Transverse colon (tissue), 4 donors: ENCODE results near the gene NAT10. TPM values are rescaled to one million over a fixed set of nuclear protein-coding genes. Genes with fewer than 3 reads are reported as not detected.

Source experiments
- DNase-seq: peaks from one replicate; pipeline ENCODE4 v3.0.0-alpha.2; 2019
- H3K27ac ChIP-seq, 4 donors: fragments of 200-600 bp; sonication (generic); 2 replicates each; pipeline ENCODE4 v1.5.1; 2016 to 2018; ENCODE audit warnings: inconsistent platforms in 4 of 4
- H3K27me3 ChIP-seq: fragments of 200-600 bp; sonication (generic); 2 replicates; pipeline ENCODE4 v1.5.1; 2017; ENCODE audit warnings: inconsistent platforms
- H3K36me3 ChIP-seq, 4 donors: fragments of 200-600 bp; sonication (generic); 2 replicates each; pipeline ENCODE4 v1.5.1; 2017 to 2019; ENCODE audit warnings: inconsistent platforms in 4 of 4
- H3K4me1 ChIP-seq, 4 donors: fragments of 200-600 bp; sonication (generic); 2 replicates each; pipeline ENCODE4 v1.5.1; 2017 to 2020; ENCODE audit warnings: inconsistent platforms in 4 of 4
- H3K4me3 ChIP-seq, 4 donors: fragments of 200-600 bp; sonication (generic); 1 replicate in 1 of 4; 2 replicates in 3 of 4; pipeline versions ENCODE4 v1.5.1 to v1.6.1; 2017 to 2019; ENCODE audit warnings: inconsistent platforms in 4 of 4
- H3K9me3 ChIP-seq, 2 donors: fragments of 200-600 bp; sonication (generic); 2 replicates each; pipeline ENCODE4 v1.5.1; 2017 to 2019; ENCODE audit warnings: inconsistent platforms in 2 of 2
- CTCF ChIP-seq, 5 experiments: fragments of 200-600 bp in 3 of 5; fragments of 450-650 bp in 2 of 5; sonication (generic) in 3 of 5; IDR thresholded peaks; 1 replicate in 2 of 5; 2 replicates in 3 of 5; pipeline ENCODE4 v1.5.1; 2016 to 2017; ENCODE audit warnings: antibody characterized with exemption in 5 of 5, inconsistent platforms in 3 of 5, mild to moderate bottlenecking in 2 of 5, moderate library complexity in 1 of 5
- EP300 ChIP-seq: sonication (generic); formaldehyde crosslinking; IDR thresholded peaks from one replicate; pipeline ENCODE4 v1.6.1; 2017; ENCODE audit warnings: antibody characterized with exemption, low read depth
- POLR2A ChIP-seq: fragments of 450-650 bp; IDR thresholded peaks from one replicate; pipeline ENCODE4 v1.6.1; 2016; ENCODE audit warnings: antibody characterized with exemption, mild to moderate bottlenecking, moderate library complexity
- POLR2AphosphoS5 ChIP-seq, 3 donors: sonication (generic); formaldehyde crosslinking; IDR thresholded peaks; one replicate each; pipeline ENCODE4 v1.6.1; 2016; ENCODE audit warnings: antibody characterized with exemption in 3 of 3
- WGBS, 2 donors: methylation state at CpG; one replicate each; pipeline ENCODE4 v1.1.5; 2018; ENCODE audit warnings: low coverage in 1 of 2; 5-methylcytosine and 5-hydroxymethylcytosine counted together
- in situ Hi-C, 4 donors: fragments of 200-750 bp; cut with MboI; loops; one replicate each; pipeline versions ENCODE4 v1.15.0 to v1.15.1; 2017; ENCODE audit warnings: low sequenced_read_pairs in 3 of 4, low pct_ligation_motif_present in 1 of 4, low pct_unique_long_range_greater_than_20kb in 1 of 4
- intact Hi-C: fragments of 100-400 bp; cut with DNase I; formaldehyde crosslinking; loops from one replicate; pipeline ENCODE4 v1.15.1; 2023; ENCODE audit warnings: low total_unique reads
- total RNA-seq, 4 donors: library from RNA; depleted of rRNA; stranded (reverse); fragments of >200 nt; gene quantifications; one replicate each; pipeline ENCODE4 v1.1.0, GENCODE V29; 2016

The NAT10 gene
- total RNA-seq, 4 donors from 2014 or later: 16.0 to 40.6 (median 26.9) TPM

- H3K27me3 ChIP-seq: no peaks in the 10 kb centered on the region
- 91 to 94% methylated on average over 2 to 6 of the region's 6 CpGs for WGBS, 2 donors
- H3K27ac ChIP-seq: no peak overlapping the region
- intact Hi-C loops: no loop called here
- peaks cover 1 to 7% (median 2%) of the 10 kb centered on the region in 4 donors for H3K4me1 ChIP-seq
- TF ChIP-seq CTCF (IDR thresholded peaks at IDR 0.05) (no peak), POLR2AphosphoS5 (IDR thresholded peaks at IDR 0.05) (no peak), POLR2A (no peak), EP300 (no peak)
- H3K36me3 ChIP-seq: peaks cover 0 to 68% (median 29%) of the 10 kb centered on the region in 4 donors
- in situ Hi-C loops: no loop called here
- DNase-seq: no peak
- no peak overlapping the region for H3K4me3 ChIP-seq
- no peaks in the 10 kb centered on the region for H3K9me3 ChIP-seq
Measured at GRCh38 chr11:34111722-34112270, 6.4 kb downstream of the NAT10 start.

- WGBS, 2 donors: 93 to 100% methylated on average over 1 to 2 of the region's 2 CpGs
- in situ Hi-C loops: no loop called here
- no peaks in the 10 kb centered on the region for H3K27me3 ChIP-seq
- H3K4me1 ChIP-seq: no peaks in the 10 kb centered on the region
- no peak overlapping the region for H3K27ac ChIP-seq
- peaks cover 0 to 88% (median 33%) of the 10 kb centered on the region in 4 donors for H3K36me3 ChIP-seq
- intact Hi-C loops: no loop called here
- TF ChIP-seq POLR2AphosphoS5 (IDR thresholded peaks at IDR 0.05): no peak
- TF ChIP-seq EP300: no peak
- no peak for TF ChIP-seq POLR2A
- TF ChIP-seq CTCF (IDR thresholded peaks at IDR 0.05): no peak
- DNase-seq: no peak
- H3K9me3 ChIP-seq: no peaks in the 10 kb centered on the region
- H3K4me3 ChIP-seq: no peak overlapping the region
Measured at GRCh38 chr11:34114014-34114413, 8.6 kb downstream of the NAT10 start.

GRCh38 chr11:34114471-34114870 lies 9.0 kb downstream of the NAT10 start:
- no peak for TF ChIP-seq POLR2AphosphoS5 (IDR thresholded peaks at IDR 0.05)
- TF ChIP-seq CTCF (IDR thresholded peaks at IDR 0.05): no peak
- TF ChIP-seq EP300: no peak
- no peak for TF ChIP-seq POLR2A
- Histone ChIP-seq H3K27me3 (no peaks in the 10 kb centered on the region), H3K9me3 (no peaks in the 10 kb centered on the region), H3K36me3 (peaks cover 0 to 88% (median 33%) of the 10 kb centered on the region in 4 donors), H3K27ac (no peak overlapping the region), H3K4me1 (no peaks in the 10 kb centered on the region), H3K4me3 (no peak overlapping the region)
- in situ Hi-C loops: no loop called here
- intact Hi-C loops: no loop called here
- WGBS, 2 donors: 95% methylated on average over 5 of the region's 5 CpGs
- no peak for DNase-seq

- WGBS, 2 donors: 97 to 100% methylated on average over 3 to 4 of the region's 4 CpGs
- Histone ChIP-seq H3K9me3 (no peaks in the 10 kb centered on the region), H3K27ac (no peak overlapping the region), H3K27me3 (no peaks in the 10 kb centered on the region), H3K4me1 (no peaks in the 10 kb centered on the region), H3K4me3 (no peak overlapping the region), H3K36me3 (peaks cover 0 to 78% (median 34%) of the 10 kb centered on the region in 4 donors)
- in situ Hi-C loops: no loop called here
- intact Hi-C loops: no loop called here
- DNase-seq: no peak
- TF ChIP-seq POLR2A (no peak), POLR2AphosphoS5 (IDR thresholded peaks at IDR 0.05) (no peak), EP300 (no peak), CTCF (IDR thresholded peaks at IDR 0.05) (no peak)
Measured at GRCh38 chr11:34120651-34121050, 15.2 kb downstream of the NAT10 start.
